GM18505 (cell line): ENCODE results near the gene CAMSAP1.
"Not testable (repeated sequence)": the region's sequence is repeated elsewhere in the genome, so short reads cannot be mapped to it uniquely, and the experiment has no call there.

Experiments
- ATAC-seq: cut with Tn5 transposase; IDR thresholded peaks from one replicate; pipeline ENCODE4 v1.9.1; 2021; ENCODE audit not compliant: unreplicated experiment
- POLR2A ChIP-seq: IDR thresholded peaks from 4 replicates; pipeline ENCODE4 v1.6.1; 2011; ENCODE audit warnings: borderline replicate concordance; ENCODE audit not compliant: insufficient read depth, insufficient read length; ENCODE audit errors: extremely low read depth

Gene CAMSAP1, protein sequence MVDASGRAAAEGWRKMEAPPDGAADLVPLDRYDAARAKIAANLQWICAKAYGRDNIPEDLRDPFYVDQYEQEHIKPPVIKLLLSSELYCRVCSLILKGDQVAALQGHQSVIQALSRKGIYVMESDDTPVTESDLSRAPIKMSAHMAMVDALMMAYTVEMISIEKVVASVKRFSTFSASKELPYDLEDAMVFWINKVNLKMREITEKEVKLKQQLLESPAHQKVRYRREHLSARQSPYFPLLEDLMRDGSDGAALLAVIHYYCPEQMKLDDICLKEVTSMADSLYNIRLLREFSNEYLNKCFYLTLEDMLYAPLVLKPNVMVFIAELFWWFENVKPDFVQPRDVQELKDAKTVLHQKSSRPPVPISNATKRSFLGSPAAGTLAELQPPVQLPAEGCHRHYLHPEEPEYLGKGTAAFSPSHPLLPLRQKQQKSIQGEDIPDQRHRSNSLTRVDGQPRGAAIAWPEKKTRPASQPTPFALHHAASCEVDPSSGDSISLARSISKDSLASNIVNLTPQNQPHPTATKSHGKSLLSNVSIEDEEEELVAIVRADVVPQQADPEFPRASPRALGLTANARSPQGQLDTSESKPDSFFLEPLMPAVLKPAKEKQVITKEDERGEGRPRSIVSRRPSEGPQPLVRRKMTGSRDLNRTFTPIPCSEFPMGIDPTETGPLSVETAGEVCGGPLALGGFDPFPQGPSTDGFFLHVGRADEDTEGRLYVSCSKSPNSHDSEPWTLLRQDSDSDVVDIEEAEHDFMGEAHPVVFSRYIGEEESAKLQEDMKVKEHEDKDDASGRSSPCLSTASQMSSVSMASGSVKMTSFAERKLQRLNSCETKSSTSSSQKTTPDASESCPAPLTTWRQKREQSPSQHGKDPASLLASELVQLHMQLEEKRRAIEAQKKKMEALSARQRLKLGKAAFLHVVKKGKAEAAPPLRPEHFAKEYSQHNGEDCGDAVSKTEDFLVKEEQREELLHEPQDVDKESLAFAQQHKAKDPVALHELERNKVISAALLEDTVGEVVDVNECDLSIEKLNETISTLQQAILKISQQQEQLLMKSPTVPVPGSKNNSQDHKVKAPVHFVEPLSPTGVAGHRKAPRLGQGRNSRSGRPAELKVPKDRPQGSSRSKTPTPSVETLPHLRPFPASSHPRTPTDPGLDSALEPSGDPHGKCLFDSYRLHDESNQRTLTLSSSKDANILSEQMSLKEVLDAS (N-terminal part only)

DNA sequence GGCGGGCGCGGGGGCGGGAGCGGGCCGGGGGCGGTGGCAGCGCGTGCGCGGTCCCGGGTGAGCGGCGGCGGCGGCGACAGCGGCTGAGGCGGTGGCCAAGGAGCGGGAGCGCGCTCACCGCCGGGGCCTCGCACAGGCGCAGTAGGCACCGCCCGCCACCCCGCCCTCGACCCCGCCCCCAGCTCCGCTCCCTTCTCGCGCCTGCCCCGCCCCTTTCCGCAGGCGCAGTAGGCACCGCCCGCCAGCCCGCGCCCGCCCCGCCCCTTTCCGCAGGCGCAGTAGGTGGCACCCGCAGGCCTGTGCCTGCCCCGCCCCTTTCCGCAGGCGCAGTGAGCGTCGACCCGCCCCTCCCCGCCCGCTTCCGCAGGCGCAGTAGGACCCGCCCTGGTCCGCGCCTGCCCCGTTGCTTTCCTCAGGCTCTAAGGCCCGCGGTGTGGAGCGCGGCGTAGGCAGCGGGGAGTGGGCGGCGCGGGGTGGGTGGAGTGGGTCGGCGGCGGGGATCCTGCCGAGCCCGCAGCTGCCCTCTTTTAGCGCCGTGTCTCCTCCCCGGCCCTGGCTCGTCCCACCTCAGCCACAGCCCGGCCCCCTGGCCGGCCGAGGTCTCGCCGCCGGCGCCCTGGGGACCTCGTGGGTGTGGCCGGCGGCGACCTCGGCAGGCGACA lies at the start of gene CAMSAP1:
TSS of gene CAMSAP1 (minus strand) at position 116 of the 662 bp plus-strand sequence. CDS start 387 bp downstream, outside the sequence.
- ATAC-seq = peak; percentile 78
- peak; percentile 59 for TF ChIP-seq POLR2A

DNA sequence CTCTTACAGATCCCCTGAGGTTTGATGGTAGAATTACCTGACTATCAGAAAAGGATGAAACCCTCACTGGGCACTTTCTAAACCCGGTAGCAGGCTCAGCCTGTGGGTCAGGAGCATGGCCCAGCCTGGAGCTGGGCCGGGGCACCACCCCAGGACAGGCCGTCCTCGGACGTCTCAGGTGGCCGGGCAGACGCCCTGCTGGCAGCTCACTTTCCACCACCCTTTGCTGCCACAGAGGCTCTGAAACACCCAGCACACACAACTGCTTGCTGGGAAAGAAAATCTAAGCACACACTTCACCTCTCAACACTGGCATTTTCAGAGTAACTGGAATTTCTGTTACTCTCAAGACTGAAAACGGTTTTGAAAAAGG lies 49.4 kb upstream of the CAMSAP1 start:
- no peak for ATAC-seq
- no peak for TF ChIP-seq POLR2A

DNA sequence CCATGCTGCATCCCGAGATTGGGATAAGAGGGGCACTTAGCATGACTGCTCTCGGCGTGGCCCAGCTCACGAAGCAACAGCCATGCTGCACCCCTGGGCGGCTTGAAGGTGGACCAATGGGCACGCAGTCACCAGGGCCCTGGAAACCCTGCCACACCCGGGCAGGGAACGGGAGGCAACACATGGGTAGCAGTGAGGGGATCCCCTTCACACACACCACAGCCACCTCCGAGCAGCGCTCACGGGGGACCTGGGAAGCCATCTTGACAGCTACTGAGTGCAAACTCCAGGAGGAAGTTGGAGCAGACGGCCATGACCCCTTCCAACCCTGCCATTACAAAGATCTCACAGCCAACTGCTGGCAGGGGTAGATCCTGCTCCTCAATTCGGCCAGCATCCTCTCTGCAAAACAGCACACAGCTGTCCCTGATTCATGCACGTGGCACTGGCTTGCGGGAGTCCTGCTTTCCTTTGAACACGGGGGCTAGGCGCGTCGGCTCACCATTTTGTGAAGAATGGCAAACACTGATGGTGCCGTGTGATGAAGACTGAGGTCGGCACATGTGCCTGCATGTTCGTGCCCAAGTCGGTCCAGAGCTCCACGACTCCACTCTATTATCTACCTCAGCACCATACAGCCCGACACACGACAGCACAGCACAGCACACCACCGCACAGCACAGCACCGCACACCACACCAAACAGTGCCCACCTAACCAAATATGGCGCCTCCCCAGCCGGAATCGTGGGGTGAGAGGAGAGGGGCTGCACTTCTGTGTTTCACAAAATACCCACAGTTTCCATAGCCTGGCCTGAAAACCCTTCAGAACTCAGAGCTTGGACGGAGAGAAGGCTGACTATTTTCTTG lies 48.8 kb upstream of the CAMSAP1 start:
- TF ChIP-seq POLR2A = no peak
- no peak for ATAC-seq

DNA sequence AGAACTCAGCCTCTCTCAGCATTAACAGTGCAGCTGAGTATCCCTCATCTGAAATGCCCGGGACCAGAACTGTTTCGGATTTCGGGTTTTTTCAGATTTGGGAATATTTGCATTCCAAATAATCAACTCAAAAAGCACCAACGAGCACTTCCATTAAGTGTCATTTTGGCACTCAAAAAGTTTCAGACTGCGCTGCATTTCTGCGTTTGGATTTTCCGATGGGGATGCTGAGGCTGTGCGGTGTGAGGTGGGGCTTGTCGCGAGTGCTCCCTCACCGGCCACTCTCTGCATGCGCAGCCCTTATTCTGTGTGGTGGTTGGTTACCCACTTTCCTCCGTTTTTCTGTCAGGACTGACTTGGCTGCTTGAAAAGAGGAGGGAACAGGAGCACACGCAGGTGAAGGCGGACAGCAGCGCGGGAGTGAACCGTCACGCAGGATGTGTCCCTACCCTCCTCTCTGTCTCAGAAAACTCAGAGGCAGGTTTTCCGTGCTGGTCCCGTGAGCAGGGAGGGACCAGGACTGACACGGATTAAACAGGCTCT lies 45.4 kb upstream of the CAMSAP1 start:
- TF ChIP-seq POLR2A = no peak
- no peak for ATAC-seq

DNA sequence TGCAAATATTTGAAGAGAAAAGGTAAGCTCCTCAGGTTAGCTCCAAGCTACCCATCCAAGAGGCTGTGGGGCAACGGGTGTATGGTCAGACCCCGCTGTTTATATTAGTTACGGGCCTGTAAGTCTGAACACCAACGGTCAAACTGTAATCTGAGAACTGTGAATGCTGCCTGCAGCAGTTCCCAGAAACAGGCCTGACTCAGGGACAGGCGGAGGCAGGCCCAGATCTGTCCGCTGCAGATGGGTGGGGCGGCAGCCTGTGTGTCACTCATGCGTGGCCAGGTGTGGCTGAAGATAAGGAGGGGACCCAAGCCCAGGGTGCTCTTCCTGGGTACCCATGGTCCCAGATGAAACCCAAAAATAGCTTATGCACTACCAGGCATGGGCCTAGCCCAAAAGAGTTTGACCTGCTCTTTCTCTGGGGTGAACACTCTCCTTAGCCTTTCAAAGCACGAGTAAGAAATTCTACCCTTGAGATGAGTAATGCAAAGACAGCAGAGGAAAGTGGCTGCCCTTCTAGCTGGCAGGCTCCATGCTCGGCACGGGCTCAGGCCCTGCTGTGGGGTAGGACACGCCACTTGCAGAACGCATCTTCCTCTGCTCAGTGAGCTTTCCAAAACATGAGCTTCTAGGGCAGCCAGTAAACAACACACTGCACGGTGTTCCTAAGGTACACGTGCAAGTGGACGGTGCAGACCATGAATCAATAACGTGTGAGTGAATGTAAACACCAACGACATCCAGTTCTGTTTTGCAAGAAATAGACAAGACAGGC lies 44.7 kb upstream of the CAMSAP1 start:
- no peak for TF ChIP-seq POLR2A
- no peak for ATAC-seq

DNA sequence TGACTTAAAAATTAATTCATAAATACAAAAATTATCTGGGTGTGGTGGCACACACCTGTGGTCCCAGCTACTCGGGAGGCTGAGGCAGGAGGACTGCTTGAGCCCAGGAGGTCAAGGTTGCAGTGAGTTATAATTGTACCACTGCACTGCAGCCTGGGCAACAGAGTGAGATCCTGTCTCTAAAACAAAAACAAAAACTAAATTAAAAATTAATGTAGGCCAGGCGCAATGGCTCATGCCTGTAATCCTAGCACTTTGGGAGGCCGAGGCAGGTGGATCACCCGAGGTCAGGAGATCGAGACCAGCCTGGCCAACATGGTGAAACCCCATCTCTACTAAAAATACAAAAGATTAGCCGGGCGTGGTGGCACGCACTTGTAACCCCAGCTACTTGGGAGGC lies 44.0 kb upstream of the CAMSAP1 start:
- ATAC-seq = not testable (repeated sequence)

DNA sequence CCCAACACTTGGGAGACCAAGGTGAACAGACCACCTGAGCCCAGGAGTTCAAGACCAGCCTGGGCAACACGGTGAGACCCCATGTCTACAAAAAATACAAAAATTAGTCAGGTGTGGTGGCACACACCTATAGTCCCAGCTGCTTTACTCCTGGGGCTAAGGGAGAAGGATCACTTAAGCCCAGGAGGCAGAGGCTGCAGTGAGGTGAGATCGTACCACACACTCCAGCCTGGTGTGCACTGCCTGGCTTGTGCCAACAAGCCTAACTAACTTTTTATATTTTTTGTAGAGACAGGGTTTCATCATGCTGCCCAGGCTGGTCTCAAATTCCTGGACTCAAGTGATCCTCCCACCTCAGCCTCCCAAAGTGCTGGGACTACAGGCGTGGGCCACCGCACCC lies 43.5 kb upstream of the CAMSAP1 start:
- not testable (repeated sequence) for ATAC-seq

DNA sequence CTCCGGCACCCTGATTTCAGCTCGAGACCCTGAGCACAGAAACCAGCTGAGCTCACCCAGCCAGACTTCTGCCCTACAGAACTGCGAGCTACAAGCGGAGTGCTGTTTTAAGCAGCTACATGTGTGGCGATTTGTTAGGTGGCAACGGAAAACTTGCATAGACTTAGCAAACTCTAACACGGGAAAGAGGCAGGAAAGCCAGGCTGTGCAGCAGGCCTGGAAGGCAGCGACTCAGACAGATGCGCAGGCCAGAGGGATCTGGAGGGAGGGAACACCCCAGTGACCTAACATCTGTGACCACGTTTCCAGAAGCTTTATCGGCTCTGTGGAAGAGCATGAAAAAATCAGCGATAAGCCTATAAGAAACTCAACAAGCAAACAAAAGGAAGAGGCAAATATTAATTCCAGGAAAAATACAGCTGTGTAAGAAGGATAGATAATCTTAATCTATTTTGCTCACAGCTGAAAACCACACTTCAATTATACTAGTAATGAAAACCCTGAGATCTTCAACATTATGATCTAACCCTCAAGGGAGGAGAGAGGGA lies 42.9 kb upstream of the CAMSAP1 start:
- ATAC-seq = no peak
- TF ChIP-seq POLR2A = no peak

DNA sequence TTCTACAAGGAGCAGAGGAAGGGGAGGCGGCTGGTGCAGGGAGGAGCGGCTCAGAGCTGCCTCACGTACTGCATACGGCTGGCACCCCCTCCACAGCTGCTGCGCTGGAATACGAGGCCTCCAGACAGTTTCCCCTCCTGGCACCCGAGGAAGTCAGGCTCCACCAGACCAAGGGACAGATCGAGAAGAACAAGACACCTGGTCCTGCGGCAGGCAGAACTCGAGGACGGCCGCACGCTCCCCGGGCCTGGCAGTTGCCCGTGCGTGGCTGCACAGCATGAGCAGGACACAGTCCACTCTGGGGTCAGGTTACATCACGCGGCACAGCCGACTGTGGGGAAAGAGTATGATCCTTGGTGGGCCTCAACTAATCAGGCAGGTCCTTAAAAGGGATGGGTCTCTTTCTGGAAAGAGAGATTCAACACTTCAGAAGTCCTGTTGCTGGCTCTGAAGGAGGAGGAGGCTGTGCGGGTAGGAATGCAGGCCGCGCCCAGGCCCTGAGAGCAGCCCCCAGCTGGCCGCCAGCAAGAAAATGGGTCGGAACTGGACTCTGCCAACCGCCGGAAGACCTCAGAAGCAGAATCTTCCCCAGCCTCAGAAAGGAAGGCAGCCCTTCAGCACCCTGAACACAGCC lies 42.3 kb upstream of the CAMSAP1 start:
- ATAC-seq = no peak
- no peak for TF ChIP-seq POLR2A

DNA sequence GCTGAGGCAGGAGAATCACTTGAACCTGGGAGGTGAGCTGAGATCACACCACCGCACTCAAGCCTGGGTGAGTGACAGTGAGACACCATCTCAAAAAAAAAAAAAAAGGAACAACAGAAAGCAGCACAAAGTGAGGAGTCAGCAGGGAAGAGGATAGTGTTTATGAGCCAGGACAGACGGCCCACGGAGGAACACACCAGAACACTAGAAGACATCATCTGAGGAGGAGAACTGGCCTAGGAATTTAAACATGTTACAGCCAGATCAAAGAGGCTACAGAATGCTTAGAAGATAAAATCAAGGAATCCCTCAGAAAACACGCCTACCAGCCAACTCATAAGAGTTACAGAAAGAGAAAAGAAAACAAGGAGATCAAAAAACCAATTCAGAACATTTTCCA lies 41.6 kb upstream of the CAMSAP1 start:
- ATAC-seq = no peak
- no peak for TF ChIP-seq POLR2A

DNA sequence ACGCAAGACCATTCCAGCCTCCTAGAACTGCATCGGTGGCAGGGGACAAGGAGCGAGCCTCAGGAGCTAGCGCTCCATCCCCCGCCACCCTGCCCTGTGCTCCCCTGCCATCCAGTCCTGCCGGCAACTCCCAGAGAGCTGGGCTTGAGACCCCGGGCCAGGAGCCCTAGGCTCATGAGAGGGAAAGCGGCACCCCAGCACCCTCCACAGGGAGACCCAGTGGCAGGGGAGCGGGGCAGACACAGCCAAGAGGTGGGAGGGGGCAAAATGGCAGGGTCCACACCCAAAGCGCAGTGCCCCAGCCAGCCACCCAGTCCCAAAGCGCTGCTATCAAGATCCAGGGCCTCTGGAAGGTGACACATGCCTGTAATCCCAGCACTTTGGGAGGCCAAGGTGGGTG lies 41.1 kb upstream of the CAMSAP1 start:
- no peak for TF ChIP-seq POLR2A
- ATAC-seq = no peak
